HG03097 (cell line): ENCODE results near the gene C4orf36.

Experiments used
- ATAC-seq: cut with Tn5 transposase; IDR thresholded peaks from one replicate; pipeline ENCODE4 v1.9.1; 2021; ENCODE audit not compliant: unreplicated experiment, low FRiP score

C4orf36 gene

DNA sequence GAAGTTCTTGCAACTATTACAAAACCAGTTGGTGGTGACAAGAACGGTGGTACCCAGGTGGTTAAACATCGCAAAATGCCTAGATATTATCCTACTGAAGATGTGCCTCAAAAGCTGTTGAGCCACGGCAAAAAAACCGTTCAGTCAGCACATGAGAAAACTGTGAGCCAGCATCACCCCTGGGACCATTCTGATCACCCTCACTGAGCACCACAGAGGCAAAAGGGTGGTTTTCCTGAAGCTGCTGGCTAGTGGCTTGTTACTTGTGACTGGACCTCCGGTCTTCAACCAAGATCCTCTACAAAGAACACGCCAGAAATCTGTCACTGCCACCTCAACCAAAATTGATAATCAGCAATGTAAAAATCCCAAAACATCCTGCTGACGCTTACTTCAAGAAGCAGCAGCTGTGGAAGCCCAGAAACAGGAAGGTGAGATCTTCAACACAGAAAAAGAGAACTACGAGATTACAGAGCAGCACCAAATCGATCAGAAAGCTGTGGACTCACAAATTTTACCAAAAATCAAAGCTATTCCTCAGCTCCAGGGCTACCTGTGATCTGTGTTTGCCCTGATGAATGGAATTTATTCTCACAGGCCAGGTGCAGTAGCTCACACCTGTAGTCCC lies 21.7 kb downstream of the C4orf36 start:
- no peak for ATAC-seq

DNA sequence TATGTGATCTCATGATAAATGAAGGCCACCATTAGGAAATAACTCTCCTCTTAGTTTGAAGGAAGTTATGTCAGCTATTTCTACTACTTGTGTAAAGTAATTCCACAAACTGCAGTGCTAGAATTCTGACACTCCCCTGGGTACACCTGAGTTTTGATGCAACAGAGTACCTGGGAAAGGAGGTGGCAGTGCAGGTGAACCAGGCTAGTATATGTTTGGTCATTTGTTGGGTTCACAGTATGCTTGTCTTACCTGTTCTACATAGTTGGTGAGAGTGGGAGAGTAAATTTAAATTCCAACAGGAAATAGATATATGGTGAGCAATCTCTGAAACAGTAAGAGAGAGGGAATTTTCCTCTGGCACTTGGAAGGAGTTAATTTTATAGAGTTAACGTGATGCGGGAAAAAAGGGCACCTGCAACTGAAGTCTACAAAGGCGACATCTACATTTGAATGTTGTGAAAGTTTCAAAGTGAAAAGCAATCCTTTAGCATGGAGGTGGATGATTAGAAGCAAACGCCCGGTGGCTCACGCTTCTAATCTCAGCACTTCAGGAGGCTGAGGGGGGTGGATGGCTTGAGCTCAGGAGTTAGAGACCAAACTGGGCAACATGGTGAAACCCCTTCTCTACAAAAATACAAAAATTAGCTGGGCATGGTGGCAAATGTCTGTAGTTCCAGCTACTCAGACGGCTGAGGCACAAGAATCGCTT lies 34.7 kb downstream of the C4orf36 start:
- no peak for ATAC-seq

DNA sequence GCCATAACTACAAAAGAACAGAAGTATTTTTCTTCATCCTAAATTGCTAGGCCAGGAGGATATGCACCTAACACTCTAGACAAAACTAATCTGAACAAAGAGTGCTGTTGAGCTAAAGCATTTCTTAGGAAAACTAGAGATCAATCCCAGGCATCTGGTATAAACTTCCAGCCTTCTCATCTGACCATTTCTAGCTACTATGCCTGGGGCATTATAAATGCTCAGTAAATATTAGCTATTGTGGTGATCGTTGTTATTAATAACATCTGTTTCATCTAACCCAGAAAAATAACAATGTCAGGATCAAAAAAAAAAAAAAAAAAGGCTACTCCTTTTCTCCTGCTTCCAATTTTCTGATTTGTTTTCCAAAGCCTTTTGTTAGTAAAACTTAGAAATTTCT lies 35.3 kb downstream of the C4orf36 start:
- no peak for ATAC-seq

DNA sequence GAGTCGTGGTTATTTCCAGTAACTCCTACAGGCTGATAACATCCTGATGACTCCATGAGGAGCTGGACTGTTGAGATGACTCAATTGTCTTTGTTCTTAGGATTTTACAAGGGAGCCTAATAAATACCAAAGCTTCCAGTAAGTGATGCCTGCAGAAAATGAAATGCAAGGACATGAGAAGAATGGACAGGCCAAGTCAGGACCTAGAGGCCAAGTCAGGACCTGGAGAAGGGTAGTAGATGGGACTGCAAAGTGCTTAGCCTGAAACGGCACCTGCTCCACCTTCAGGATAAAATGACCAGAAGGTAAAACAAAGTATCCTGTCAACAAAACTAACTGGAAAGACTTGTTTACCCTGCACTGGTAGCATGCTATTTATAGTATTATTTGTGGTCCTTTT lies 36.6 kb downstream of the C4orf36 start:
- no peak for ATAC-seq

DNA sequence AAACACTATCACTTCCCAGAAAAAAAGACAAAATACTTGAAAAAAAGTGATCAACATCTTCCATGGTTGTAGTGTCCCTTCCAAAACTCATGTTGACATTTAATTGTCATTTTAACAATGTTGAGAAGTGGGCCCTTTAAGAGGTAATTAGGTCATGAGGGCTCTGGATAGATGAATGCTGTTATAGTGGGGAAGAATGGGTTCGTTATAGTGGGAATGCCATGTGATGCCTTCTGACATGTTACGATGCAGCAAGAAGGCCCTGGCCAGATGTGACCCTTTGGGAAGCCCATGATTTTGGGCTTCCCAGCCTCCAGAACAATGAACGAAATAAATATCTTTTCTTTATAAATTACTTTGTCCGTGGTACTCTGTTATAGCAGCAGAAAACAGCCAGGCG lies 39.0 kb downstream of the C4orf36 start:
- ATAC-seq = no peak

DNA sequence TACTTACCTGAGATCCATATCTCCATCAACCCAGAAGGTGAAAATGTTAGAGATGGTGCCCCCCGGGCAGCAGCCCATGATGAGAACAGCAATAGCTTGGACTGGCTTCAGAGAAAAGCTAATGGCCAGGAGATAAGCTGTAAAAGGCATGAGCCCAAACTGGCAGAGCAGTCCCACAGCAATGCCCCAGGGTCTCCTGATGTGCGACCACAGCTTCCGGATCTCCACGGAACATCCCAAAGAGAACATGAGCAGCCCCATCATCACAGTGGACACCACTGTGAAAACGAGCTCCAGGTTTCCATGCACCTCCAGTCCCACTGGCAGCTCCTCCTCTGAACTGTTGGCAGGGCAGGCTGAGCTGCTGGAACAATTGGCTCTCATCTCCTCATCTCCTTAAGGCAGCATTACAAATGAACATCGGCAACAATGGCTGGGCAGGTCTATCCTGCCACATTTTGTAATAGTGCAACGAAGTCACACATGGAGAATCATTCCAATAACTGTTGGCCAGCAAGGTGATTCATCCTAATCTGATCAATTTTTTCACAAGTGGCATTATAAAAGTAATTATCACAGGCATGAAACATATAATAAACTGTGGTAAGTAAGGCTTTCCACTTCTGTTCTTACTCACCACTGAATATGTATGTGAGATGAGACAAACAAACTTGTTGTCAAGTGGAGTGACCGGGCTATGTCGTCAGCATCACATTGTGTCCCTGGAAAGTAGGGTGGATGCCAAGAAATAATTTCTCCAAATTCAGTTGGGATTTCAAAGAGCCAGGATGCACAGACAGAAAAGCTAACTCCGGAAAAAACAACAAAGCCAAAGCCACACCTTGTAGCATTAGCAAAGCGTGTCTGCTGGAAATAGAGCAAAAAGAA lies 43.2 kb downstream of the C4orf36 start, which contains the start of gene SLC10A6:
SLC10A6 (minus strand) TSS at position 653 of the 888 bp plus-strand sequence; CDS start at position 384, 269 bp downstream.
- no peak for ATAC-seq

DNA sequence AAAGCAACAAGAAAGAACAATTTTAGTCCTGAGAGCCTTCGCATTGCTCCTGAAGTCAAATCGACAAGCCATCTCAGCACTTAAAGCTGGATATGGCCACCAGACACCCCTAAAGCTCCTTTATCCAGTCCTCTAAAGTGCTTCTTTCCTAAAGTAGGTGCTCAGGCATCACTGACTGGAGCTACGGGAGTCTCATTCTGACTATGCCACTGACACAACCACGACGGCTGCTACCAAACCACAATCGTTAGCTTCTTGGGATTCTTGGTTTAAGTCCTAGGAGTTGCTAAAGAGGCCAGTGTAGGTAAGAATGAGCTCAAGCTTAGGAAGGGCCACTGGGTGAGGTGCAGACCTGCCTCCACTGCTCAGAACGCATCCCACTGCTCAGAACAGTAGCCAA lies 44.1 kb downstream of the C4orf36 start:
- ATAC-seq = no peak

DNA sequence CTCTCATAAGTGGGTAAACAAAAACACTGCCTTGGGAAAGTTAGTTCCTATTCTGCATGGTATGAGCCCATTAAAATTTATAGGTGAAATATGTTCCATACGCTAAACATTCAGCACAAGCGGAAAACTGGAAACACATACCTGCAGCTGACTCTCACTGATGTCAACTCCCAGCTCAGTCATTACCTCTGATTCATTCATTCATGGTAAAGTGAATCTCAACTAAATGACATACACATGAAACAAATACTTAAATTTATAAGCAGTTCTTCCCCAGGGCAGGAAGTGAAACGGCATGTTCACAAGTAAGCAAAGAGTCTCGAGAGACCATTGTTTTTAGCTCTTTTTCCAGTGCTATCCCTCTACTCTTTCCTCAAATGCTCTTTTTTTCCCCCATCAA lies 44.7 kb downstream of the C4orf36 start:
- ATAC-seq = no peak

DNA sequence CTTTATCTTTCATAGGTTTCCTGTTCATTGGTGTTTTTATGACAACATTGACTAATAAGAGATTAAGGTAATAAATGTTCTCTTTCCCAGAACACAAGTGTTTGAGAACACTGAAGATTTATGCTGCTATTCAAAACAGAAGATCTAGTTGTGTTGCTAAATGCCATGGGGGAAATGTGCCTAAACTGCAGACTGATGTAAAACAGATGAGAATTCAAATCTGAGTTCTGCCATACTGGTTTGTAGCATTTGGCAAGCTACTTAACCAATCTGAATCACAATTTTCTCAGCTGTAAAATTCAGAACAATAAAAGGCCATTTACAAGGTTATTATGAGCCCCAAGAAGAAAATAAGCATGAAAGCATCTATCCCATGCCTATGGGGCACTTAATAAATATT lies 45.3 kb downstream of the C4orf36 start:
- no peak for ATAC-seq

DNA sequence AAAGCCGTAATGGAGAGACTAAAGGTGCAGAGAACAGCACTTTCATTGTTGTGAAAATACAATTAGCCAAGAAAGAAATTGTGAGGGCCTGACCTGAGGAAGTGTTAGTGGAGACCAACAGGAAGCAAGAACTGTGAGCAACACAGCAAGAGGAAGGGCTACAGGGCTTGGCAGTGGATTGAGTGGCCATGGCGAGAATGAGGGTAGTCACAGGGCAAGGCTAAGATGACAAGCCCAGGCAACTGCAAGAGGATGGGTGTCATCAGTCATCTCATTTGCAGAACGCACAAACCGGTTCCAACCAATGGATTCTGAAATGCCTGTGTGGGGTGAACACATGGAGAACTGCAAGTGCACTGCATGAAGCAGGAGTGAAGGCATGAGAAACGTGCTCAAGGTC lies 46.6 kb downstream of the C4orf36 start:
- no peak for ATAC-seq

DNA sequence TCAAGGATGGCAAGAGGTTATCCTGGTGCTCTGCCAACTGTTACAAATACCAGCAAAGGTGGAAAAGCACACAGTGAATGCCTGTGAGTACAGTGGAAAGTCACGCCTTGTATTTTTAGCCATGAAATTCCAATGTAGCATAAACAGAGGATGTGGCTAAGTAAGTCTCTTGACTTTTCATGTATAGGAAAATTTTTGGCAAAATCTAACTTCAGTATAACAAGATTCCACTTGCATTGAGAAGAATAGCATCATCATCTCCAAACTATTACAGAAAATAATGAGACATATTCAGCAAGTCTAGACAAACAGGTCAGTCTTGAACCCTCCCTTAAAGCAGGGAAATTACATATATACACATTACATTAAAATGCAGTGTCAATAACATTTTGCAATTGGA lies 50.9 kb downstream of the C4orf36 start:
- ATAC-seq = no peak

DNA sequence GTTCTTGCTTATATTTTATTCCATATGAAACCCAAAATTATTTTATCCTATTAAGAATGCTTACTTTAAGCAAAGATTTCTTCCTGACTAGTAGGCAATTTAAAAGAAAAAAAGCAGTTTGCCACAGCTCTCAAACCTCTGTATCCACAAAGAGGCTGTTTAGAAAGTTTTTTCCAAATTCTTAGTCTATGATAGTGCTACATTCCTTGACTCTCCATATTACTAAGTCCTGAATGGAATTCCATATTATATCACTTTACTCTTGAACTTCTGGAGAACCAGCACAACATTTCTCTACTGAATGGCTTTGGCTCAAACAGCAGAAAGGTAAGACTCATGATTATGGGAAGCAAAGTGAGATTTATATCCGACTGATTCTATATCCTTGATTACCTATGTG lies 51.4 kb downstream of the C4orf36 start:
- no peak for ATAC-seq

DNA sequence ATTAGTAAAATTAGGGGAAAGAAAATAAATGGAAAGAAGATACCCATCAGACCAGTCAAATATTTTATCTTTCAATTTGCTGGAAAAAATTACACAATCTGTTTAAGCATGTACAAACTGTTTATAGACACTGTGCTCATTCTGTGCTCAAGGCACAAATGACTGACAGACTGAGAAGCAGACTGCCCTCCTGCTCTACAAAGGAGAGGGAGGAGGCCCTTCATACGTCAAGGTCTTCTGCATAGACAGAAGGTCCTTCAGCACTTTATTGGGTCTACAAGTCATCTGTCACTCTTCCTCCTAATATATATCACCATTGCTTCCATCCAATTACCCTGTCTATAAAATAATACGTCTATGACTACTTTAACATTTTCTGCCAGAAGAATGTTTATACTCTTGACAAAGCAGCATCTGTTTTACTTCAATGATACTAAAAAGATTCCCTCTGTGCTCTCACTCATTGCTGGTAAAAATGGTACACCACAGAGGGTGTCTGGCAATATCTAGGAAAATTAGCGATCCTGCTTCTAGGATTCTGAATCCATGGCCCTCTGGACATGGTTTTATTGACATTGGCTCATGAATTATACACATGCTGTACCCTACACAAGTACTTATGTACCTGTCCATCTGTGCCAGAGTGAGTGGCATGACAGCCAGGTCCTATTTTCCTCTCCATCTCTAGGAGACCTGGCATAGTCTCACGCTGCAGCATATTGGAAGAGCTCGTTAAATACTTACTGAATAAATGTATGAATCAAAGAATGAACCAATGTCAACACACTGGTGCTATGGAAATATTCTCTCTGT lies 54.3 kb downstream of the C4orf36 start:
- ATAC-seq = no peak

DNA sequence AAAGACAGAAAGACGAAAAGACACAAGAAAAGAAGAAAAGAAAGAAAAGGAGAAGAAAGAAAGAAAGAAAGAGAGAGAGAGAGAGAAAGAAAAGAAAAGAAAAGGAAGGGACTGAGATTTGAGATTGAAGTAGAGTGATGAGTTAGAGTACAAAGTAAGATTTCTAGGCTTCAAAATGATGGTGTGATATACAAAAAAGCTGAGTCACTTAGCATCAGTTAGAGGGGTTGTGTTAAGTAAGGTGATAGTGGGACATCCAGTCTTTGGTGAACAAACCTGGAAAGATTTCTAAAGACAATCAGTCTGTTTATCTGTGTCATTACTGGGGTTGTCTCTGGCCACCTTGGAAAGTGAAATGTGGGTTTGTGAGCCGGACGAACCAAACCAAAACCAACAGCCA lies 56.5 kb downstream of the C4orf36 start:
- no peak for ATAC-seq

DNA sequence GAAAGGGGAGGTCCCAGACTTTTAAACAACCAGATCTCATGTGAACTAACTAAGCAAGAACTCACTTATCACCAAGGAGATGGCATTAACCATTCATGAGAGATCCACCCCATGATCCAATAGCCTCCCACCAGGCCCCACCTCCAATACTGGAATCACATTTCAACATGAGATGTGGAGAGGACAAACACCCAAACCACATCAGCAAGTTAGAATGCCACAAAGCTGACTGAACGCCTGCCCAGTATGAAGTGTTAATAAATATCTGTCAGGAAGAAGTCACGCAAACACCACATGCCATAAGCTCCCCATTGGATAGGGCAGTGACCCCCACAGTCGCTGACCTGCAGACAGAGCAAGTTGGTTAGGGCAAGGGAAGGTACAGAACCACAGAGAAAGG lies 57.3 kb downstream of the C4orf36 start:
- ATAC-seq = no peak

DNA sequence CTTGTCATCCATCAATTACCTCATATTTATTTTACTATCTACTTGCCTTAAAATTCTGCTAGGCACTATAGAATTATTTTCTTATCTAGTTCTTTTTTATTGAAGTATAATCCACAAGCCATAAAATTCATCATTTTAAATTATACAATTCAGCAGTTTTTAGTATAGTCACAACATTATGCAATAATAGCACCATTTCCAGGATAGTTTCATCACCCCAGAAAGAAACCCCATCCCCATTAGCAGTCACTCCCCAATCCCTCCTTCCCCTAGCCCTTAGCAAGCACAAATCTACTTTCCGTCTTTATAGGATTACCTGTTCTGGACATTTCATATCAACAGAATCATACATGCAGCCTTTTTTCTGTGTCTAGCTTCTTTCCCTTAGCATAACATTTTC lies 58.6 kb downstream of the C4orf36 start:
- ATAC-seq = no peak

DNA sequence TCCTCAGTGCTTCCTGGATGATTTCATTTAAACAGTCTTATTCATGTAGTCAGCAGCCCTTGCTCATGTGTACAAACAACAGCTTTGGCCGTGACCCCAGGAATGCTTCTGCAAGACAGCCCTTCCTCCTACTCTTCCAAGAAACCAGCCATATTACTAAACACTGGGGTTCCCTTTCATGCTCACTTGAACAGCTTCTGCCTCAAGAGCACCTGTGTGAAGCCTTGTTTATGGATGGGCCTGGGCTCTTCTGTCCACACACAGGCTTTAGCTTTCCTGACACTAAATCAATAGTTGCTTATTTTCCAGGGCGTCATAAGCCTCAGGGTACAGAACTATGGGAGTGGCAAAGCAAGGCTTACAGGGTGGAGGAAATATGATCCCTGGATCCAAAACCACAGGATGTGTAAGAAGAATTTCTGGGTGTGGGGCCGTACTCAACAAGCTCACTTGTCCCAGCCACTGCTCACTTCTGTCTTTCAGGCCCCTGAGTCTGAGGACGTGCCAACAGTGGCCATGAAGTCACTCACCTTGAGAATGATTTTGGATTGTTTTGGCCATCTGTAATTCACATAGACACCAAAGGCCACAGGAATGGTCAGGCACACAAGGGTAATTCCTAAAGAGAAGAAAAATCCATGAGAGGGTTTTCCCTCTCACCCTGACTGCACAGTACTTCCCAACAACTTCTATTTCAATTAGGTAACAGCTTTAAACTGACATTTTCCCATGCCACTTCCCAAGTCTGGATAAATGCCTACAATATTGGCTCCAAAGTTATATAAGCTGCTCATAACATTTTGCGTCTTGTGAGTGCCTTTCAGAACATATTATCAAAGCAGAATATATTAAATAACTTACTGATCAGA lies 60.7 kb downstream of the C4orf36 start:
- no peak for ATAC-seq
